ENCODE data around the gene CILP.
"Not testable (repeated sequence)": the region's sequence is repeated elsewhere in the genome, so short reads cannot be mapped to it uniquely, and the experiment has no call there.

The CILP gene

GRCh38 chr15:65194826-65195547 is 16.3 kb downstream of the CILP start:
- no peak for FAIRE-seq

GRCh38 chr15:65192016-65192415 is 19.3 kb downstream of the CILP start:
- TF ChIP-seq CTCF (IDR thresholded peaks at IDR 0.05; ENCODE audit: insufficient read depth, missing control alignments): no peak
- FAIRE-seq (no peak), DNase-seq (ENCODE audit: insufficient read length, low spot score) (no peak)

More at GRCh38 chr15:65194826-65195547, 16.3 kb downstream of the CILP start:
- DNase-seq (ENCODE audit: insufficient read length, low spot score): no peak
- no peak for TF ChIP-seq CTCF (IDR thresholded peaks at IDR 0.05; ENCODE audit: insufficient read depth, missing control alignments)

GRCh38 chr15:65189102-65189740 is 22.1 kb downstream of the CILP start:
- no peak for DNase-seq (ENCODE audit: insufficient read length, low spot score)
- peak; percentile 25 for FAIRE-seq
- TF ChIP-seq CTCF (IDR thresholded peaks at IDR 0.05; ENCODE audit: insufficient read depth, missing control alignments): peak; percentile 78

- DNase-seq (ENCODE audit: insufficient read length, low spot score); FAIRE-seq: not testable (repeated sequence)
Measured at GRCh38 chr15:65188472-65188871, 22.8 kb downstream of the CILP start.

GRCh38 chr15:65184868-65185717 is 26.2 kb downstream of the CILP start, which contains the start of gene CLPX:
CLPX (minus strand) TSS chr15:65185342; CDS start chr15:65185153, 189 bp downstream.
- DNase-seq (ENCODE audit: insufficient read length, low spot score) (peak; percentile 59), FAIRE-seq (no peak)
- no peak for TF ChIP-seq CTCF (IDR thresholded peaks at IDR 0.05; ENCODE audit: insufficient read depth, missing control alignments)

- no peak for DNase-seq (ENCODE audit: insufficient read length, low spot score)
- FAIRE-seq: no peak
Measured at GRCh38 chr15:65184305-65184867, 26.9 kb downstream of the CILP start.

More at GRCh38 chr15:65184305-65184867, 26.9 kb downstream of the CILP start:
- no peak for TF ChIP-seq CTCF (IDR thresholded peaks at IDR 0.05; ENCODE audit: insufficient read depth, missing control alignments)

All from D721Med (cell line).